GM23338 (cell line): Measurements from ENCODE around the gene RTEL1. TPM values are rescaled to one million over a fixed set of nuclear protein-coding genes. Genes with fewer than 3 reads are reported as not detected.

ENCODE experiments used
- ATAC-seq: fragments of 200-7000 bp; cut with Tn5 transposase; 3 replicates; pipeline ENCODE4 v1.9.1; 2020
- DNase-seq: peaks from one replicate; pipeline ENCODE4 v3.0.0-alpha.2; 2015; ENCODE audit warnings: low spot score
- H2AFZ ChIP-seq: fragments of 200-600 bp; sonication (generic); 2 replicates; pipeline ENCODE4 v1.8.0; 2016; ENCODE audit warnings: antibody characterized with exemption, mild to moderate bottlenecking, moderate library complexity
- H3F3A ChIP-seq: fragments of 200-600 bp; sonication (generic); replicated peaks from 2 replicates; pipeline ENCODE4 v1.8.0; 2017; ENCODE audit warnings: antibody characterized with exemption, mixed run types, low read depth
- H3K27ac ChIP-seq: fragments of 200-600 bp; sonication (generic); 2 replicates; pipeline ENCODE4 v1.6.1; 2016; ENCODE audit warnings: low read depth
- H3K27me3 ChIP-seq: fragments of 200-600 bp; sonication (generic); 2 replicates; pipeline ENCODE4 v1.8.0; 2016; ENCODE audit warnings: mild to moderate bottlenecking, mixed run types, moderate library complexity; ENCODE audit not compliant: insufficient read depth
- H3K36me3 ChIP-seq: fragments of 200-600 bp; sonication (generic); 2 replicates; pipeline ENCODE4 v1.8.0; 2016; ENCODE audit warnings: mild to moderate bottlenecking; ENCODE audit not compliant: insufficient read depth
- H3K4me1 ChIP-seq: fragments of 200-600 bp; sonication (generic); 2 replicates; pipeline ENCODE4 v1.8.0; 2016; ENCODE audit warnings: mild to moderate bottlenecking, moderate library complexity; ENCODE audit not compliant: insufficient read depth
- H3K4me2 ChIP-seq: fragments of 200-600 bp; sonication (generic); 2 replicates; pipeline ENCODE4 v1.7.1; 2017; ENCODE audit warnings: mixed run types
- H3K4me3 ChIP-seq: fragments of 200-600 bp; sonication (generic); 2 replicates; pipeline ENCODE4 v1.6.1; 2016; ENCODE audit warnings: mixed run types
- H3K79me2 ChIP-seq: fragments of 200-600 bp; sonication (generic); replicated peaks from 2 replicates; pipeline ENCODE4 v1.8.0; 2017; ENCODE audit warnings: mild to moderate bottlenecking; ENCODE audit not compliant: insufficient read depth
- H3K9me2 ChIP-seq: fragments of 200-600 bp; sonication (generic); 2 replicates; pipeline ENCODE4 v1.8.0; 2017; ENCODE audit not compliant: insufficient read depth
- H4K20me1 ChIP-seq: fragments of 200-600 bp; sonication (generic); replicated peaks from 2 replicates; pipeline ENCODE4 v1.8.0; 2017; ENCODE audit warnings: mild to moderate bottlenecking; ENCODE audit not compliant: insufficient read depth
- H3K27ac Mint-ChIP-seq: 2 replicates; pipeline ENCODE4 v1.8.0; 2020; ENCODE audit warnings: inconsistent platforms, mild to moderate bottlenecking, moderate library complexity, mixed read lengths
- H3K27me3 Mint-ChIP-seq: 3 replicates; pipeline ENCODE4 v1.8.0; 2022; ENCODE audit warnings: low read depth, mild to moderate bottlenecking, moderate library complexity, mixed read lengths, inconsistent platforms; ENCODE audit not compliant: insufficient read depth, poor library complexity
- H3K36me3 Mint-ChIP-seq: 3 replicates; pipeline ENCODE4 v1.8.0; 2021; ENCODE audit warnings: low read depth, mild to moderate bottlenecking, inconsistent platforms, moderate library complexity, mixed read lengths
- H3K4me1 Mint-ChIP-seq: 3 replicates; pipeline ENCODE4 v1.8.0; 2020; ENCODE audit warnings: mild to moderate bottlenecking, inconsistent platforms, mixed read lengths
- H3K4me3 Mint-ChIP-seq: 3 replicates; pipeline ENCODE4 v1.8.0; 2021; ENCODE audit warnings: moderate library complexity, mild to moderate bottlenecking, inconsistent platforms, mixed read lengths
- H3K9me3 Mint-ChIP-seq: 3 replicates; pipeline ENCODE4 v1.8.0; 2020; ENCODE audit warnings: moderate library complexity, mild to moderate bottlenecking, inconsistent platforms, mixed read lengths
- CREB1 ChIP-seq: fragments of 250-450 bp; sonication (Bioruptor Pico); IDR thresholded peaks from 2 replicates; pipeline ENCODE4 v1.5.0; 2020; ENCODE audit warnings: low read depth, mild to moderate bottlenecking, moderate library complexity
- CTCF ChIP-seq, 2 experiments: fragments of 200-600 bp in 1 of 2; sonication (generic) in 1 of 2; conservative IDR thresholded peaks; 2 replicates each; pipeline versions ENCODE4 v1.5.1 to v1.6.1; 2016 to 2017; ENCODE audit warnings: antibody characterized with exemption in 2 of 2, low read depth in 2 of 2, mild to moderate bottlenecking in 2 of 2, moderate library complexity in 1 of 2
- ETS1 ChIP-seq: IDR thresholded peaks from 2 replicates; pipeline ENCODE4 v1.6.1; 2016; ENCODE audit warnings: antibody characterized with exemption
- EZH2 ChIP-seq: fragments of 200-600 bp; sonication (generic); IDR thresholded peaks from one replicate; pipeline ENCODE4 v1.8.0; 2017; ENCODE audit warnings: antibody characterized with exemption, mild to moderate bottlenecking, low read depth; ENCODE audit not compliant: unreplicated experiment
- EZH2phosphoT487 ChIP-seq: fragments of 200-600 bp; sonication (generic); IDR thresholded peaks from one replicate; pipeline ENCODE4 v1.8.1; 2018; ENCODE audit warnings: antibody characterized with exemption; ENCODE audit not compliant: unreplicated experiment
- JUNB ChIP-seq: IDR thresholded peaks from one replicate; pipeline ENCODE4 v1.6.1; 2016; ENCODE audit warnings: antibody characterized with exemption; ENCODE audit not compliant: unreplicated experiment
- NANOG ChIP-seq: IDR thresholded peaks from 2 replicates; pipeline ENCODE4 v1.6.1; 2016; ENCODE audit warnings: antibody characterized with exemption, borderline replicate concordance
- POLR2AphosphoS5 ChIP-seq: IDR thresholded peaks from 2 replicates; pipeline ENCODE4 v1.6.1; 2016; ENCODE audit warnings: antibody characterized with exemption, low read depth
- REST ChIP-seq: IDR thresholded peaks from one replicate; pipeline ENCODE4 v1.6.1; 2018; ENCODE audit warnings: antibody characterized with exemption; ENCODE audit not compliant: unreplicated experiment
- STAT1 ChIP-seq: IDR thresholded peaks from one replicate; pipeline ENCODE4 v1.6.1; 2016; ENCODE audit warnings: antibody characterized with exemption; ENCODE audit not compliant: unreplicated experiment
- ZNF114 ChIP-seq: fragments of 250-450 bp; sonication (Bioruptor Pico); IDR thresholded peaks from 2 replicates; pipeline ENCODE4 v1.5.0; 2020; ENCODE audit warnings: mild to moderate bottlenecking, moderate library complexity
- ZNF331 ChIP-seq: fragments of 250-450 bp; sonication (Bioruptor Pico); IDR thresholded peaks from 2 replicates; pipeline ENCODE4 v1.5.0; 2020; ENCODE audit warnings: low read depth, mild to moderate bottlenecking, moderate library complexity
- ZNF462 ChIP-seq: fragments of 250-450 bp; sonication (Bioruptor Pico); IDR thresholded peaks from 2 replicates; pipeline ENCODE4 v1.5.0; 2020; ENCODE audit warnings: mild to moderate bottlenecking, moderate library complexity
- polyA plus RNA-seq: library from polyadenylated mRNA; unstranded; fragments of >200 nt; fragmentation: Nextera tagmentation; extraction: Ambion mirVana; gene quantifications from 2 replicates; pipeline ENCODE4 v1.2.1, GENCODE V29; 2016
- total RNA-seq: library from RNA; depleted of rRNA; stranded (reverse); fragments of >200 nt; shearing (Covaris generic); gene quantifications from 2 replicates; pipeline ENCODE4 v1.2.3, GENCODE V29; 2014

Gene RTEL1
- total and polyA plus RNA-seq, 2 experiments from 2014 or later: 14.2 to 34.5 TPM

- no peak overlapping the region for H3K27ac Mint-ChIP-seq
- H3K4me3 ChIP-seq: no peak overlapping the region
- H3K4me3 Mint-ChIP-seq: no peak overlapping the region
- H3K36me3 Mint-ChIP-seq: peaks cover 33% of the 10 kb centered on the region
- no peaks in the 10 kb centered on the region for H3K9me2 ChIP-seq
- no peak overlapping the region for H3K27ac ChIP-seq
- DNase-seq: no peak
- H2AFZ ChIP-seq: no peak overlapping the region
- H3K27me3 ChIP-seq: no peaks in the 10 kb centered on the region
- no peaks in the 10 kb centered on the region for H3K79me2 ChIP-seq
- TF ChIP-seq EZH2phosphoT487 (no peak), CTCF (conservative IDR thresholded peaks at IDR 0.05; ENCODE audit: low read depth in 2 of 2) (no peak), ZNF331 (CRISPR knock-in tag) (no peak), ETS1 (no peak), NANOG (no peak), JUNB (no peak), EZH2 (no peak), STAT1 (no peak), CREB1 (CRISPR knock-in tag) (no peak), POLR2AphosphoS5 (no peak), ZNF462 (CRISPR knock-in tag) (no peak), ZNF114 (no peak), REST (no peak)
- ATAC-seq: no peak
- H3K4me1 Mint-ChIP-seq: no peaks in the 10 kb centered on the region
- no peaks in the 10 kb centered on the region for H3K9me3 Mint-ChIP-seq
- H3K4me1 ChIP-seq: no peaks in the 10 kb centered on the region
- H4K20me1 ChIP-seq: no peaks in the 10 kb centered on the region
- no peak overlapping the region for H3K4me2 ChIP-seq
- no peaks in the 10 kb centered on the region for H3F3A ChIP-seq
- peaks cover 8% of the 10 kb centered on the region for H3K27me3 Mint-ChIP-seq
- H3K36me3 ChIP-seq: no peaks in the 10 kb centered on the region
Measured at GRCh38 chr20:63673951-63674350, 15.8 kb downstream of the RTEL1 start.
